IPS-18c (cell line): ENCODE measurements around the gene RBM33.

ENCODE experiments used
- H3K4me3 ChIP-seq: 2 replicates; pipeline ENCODE4 v1.7.0; 2013; ENCODE audit warnings: low read depth, mild to moderate bottlenecking, low read length, moderate library complexity; ENCODE audit not compliant: insufficient read depth
- H3K9me3 ChIP-seq: one replicate; pipeline ENCODE4 v1.6.1; 2013; ENCODE audit warnings: mild to moderate bottlenecking, low read length, moderate library complexity; ENCODE audit not compliant: control insufficient read depth, insufficient read depth

RBM33 gene

DNA sequence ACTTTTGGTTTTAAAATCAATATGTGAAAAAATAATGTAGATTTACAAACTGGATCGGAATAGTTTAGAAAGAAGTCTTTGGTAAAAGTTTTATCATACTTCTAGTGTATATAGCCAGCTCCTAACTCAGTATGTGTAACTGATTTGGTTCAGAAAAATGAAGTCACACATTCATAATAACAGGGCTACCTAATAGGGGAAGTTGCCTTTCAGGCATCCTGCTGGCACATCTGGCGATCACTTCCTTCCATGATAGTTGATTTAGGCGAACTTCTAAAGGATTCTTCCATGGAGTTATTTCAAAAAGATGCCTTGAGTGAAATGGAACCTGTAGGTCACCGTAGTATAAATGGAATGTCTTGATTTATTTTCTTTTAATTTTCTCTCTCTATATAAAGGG lies 98.7 kb downstream of the RBM33 start:
- Histone ChIP-seq H3K9me3 (no peaks in the 10 kb centered on the region), H3K4me3 (no peak overlapping the region)

DNA sequence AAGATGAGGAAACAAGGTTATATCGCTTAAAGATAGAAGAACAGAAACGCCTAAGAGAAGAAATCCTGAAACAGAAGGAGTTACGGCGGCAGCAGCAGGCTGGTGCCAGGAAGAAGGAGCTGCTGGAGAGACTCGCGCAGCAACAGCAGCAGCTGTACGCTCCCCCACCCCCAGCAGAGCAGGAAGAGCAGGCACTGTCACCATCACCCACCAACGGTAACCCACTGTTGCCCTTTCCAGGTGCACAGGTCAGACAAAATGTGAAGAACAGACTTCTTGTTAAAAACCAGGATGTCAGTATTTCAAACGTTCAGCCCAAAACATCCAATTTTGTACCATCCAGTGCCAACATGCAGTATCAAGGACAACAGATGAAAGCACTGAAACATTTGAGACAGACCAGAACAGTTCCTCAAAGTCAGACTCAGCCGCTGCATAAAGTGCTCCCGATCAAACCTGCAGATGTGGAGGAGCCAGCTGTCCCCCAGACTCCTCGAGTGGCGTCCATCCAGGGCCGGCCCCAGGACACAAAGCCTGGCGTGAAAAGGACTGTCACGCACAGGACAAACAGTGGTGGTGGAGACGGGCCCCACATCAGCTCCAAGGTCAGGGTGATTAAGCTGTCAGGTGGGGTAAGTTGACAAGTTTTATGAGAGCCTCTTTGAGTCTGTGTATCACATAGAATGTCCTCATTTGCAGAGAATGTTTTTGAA lies 100.7 kb downstream of the RBM33 start:
- H3K4me3 ChIP-seq = no peak overlapping the region

DNA sequence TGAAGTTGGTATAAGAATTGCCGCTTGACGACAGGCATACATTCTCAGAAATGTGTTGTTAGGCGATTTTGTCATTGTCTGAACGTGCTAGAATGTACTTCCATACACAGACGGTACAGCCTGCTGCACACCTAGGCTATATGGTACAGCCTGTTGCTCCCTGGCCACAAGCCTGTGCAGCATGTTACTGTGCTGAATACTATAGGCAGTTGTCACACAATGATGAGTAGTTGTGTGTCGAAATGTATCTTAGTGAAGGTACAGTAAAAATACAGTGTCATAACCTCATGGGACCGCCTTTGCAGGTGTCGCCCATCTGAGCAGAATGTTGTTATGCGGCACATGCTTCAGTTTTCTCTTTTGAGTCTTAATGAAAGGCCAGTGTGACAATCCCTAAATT lies 101.3 kb downstream of the RBM33 start:
- H3K9me3 ChIP-seq = no peaks in the 10 kb centered on the region
- no peak overlapping the region for H3K4me3 ChIP-seq

More for the DNA sequence above, 100.7 kb downstream of the RBM33 start:
- no peaks in the 10 kb centered on the region for H3K9me3 ChIP-seq

DNA sequence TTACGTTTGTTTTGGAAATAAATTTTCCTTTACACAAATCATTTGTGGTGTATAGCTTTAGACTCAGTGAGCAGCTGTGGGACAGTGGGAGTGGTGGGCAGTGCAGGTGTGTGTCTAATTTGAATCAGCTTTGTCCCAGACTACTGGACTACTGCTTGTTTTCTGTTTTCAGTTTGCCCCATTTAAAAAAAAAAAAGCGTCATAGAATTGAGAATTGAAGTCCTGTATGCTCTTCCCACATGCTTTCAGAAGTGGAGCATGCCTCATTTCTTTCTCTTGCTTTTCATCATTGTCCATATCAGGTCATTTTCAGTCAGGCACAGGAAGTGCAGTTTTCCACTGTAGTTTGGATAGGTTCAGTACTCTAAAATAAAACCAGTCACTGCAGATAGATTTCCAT lies 101.7 kb downstream of the RBM33 start:
- H3K4me3 ChIP-seq = no peak overlapping the region
- no peaks in the 10 kb centered on the region for H3K9me3 ChIP-seq

DNA sequence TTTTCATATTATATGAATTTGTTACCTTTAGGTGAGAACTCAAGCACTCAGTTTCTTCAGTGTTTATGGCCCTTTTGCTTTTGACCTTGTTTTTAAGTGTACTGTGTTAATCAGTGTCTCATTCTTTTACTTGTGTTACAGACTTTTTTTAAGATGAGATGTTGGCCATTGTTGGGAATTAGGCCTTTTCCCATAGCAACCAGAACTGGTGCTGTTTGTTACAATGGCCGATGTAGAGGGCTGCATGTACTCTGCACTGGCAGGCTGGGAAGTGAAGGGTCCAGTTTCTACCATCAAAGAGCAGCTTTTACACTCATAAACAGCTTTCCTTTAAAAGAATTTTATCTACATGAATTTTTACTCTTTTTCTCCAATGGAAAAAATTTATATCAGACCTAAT lies 102.7 kb downstream of the RBM33 start:
- H3K4me3 ChIP-seq = no peak overlapping the region

DNA sequence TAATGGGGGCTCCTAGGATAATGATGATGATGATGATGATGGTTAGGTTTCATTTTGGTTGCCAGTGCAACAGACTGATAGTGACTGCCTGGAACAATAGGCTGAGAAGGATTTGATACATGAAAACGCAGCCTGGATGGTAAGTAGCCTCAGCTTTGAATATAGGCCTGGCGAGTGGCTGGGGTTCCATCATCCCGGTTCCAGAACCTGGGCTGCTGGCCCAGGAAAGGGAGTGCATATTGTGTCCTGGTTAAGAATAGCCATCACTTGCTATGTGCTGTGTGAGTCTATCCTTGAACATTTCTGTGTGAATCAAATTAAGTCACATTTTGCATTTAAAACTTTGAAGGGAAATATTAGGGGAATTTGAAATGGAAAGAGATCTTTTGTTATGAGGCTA lies 105.1 kb downstream of the RBM33 start:
- Histone ChIP-seq H3K4me3 (no peak overlapping the region), H3K9me3 (no peaks in the 10 kb centered on the region)

More for the DNA sequence above, 102.7 kb downstream of the RBM33 start:
- no peaks in the 10 kb centered on the region for H3K9me3 ChIP-seq

DNA sequence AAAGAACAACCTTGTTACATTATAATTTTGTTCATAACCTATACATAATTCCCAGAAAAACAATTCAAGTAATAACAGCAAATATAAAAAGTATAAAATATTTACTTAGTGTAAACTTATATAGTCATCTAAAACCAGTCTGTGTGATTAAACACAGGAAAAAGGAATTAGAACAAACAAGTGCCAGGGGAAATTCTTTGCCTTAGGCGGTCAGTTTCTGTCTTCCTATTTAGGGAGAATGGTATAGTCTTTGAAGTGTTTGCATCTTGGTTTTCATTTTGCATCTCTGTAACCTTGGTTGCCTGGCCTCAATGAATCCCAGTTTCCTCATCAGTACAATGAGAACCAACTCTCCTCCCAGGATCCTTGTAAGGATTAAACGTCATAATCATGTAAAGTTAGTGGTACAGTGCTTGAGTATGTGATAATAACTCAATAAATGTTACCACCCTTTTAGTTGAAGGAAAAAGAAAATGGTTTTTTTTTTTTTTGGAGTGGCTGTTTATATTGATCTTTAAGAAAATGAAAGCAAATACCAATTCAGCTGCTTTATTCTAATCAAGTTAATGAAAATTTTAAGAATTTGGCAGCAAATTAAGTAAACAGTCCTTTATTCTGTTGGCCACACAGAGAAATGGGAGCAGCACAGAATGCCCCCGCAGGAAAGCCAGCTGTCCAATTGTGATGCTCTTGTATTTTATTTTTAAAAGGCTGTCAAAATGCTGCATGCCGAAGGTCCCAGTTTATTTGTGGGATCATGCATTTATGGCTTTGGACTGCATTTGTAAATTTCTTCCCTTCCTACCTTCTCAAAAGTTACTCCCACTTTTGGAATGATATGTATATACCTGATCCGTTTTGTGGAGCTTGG lies 106.0 kb downstream of the RBM33 start:
- H3K9me3 ChIP-seq = no peaks in the 10 kb centered on the region
- H3K4me3 ChIP-seq = no peak overlapping the region

DNA sequence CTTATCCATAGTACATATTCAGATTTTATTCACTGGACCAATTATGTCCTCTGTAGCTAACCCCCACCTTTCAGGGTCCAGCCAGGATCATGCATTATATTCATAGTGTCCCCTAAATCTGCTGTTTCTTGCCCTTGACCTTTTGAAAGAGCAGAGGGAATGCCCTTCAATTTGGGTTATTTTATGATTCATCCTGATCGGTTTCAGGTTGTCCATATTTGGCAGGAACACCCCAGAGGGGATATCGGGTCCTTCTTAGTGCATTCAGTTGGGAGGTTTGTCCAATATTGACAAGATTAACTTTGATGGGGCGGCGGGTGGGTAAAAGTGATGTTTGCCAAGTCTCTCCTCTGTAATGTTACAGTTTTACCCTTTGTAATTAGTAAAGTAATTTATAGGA lies 106.9 kb downstream of the RBM33 start:
- H3K9me3 ChIP-seq = no peaks in the 10 kb centered on the region
- no peak overlapping the region for H3K4me3 ChIP-seq

DNA sequence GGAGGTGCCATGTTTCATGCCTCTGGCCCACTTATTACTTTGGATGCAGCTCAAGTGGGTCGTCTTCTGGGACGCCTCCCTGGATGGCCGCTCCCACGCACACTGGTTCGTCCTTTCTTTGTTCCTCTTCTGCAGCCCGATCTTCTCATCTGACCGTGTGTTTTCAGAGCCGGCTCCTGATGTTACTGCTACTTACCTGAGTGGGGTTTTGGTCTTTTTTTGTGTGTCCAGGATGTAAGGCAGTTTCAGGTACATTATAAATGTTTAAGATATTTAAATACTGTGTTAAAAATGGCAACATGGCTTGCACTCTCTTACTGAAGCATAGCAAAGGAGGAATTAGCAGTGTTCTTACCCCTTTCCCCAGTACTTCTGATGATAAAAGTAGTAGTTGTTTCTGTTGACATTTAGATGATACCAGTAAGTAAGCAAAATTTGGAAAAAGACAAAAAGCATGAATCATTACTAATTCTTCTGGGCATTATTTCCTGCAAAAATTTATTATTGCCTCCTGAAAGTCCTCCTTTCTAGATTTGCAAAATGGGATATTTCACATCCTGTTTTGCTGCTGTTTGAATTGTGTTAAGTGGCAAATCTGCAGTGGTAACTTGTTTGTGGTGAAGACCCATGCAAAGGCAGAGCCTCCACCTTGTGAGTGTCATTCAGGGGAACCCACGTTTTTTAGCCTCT lies 108.4 kb downstream of the RBM33 start:
- H3K4me3 ChIP-seq = no peak overlapping the region

DNA sequence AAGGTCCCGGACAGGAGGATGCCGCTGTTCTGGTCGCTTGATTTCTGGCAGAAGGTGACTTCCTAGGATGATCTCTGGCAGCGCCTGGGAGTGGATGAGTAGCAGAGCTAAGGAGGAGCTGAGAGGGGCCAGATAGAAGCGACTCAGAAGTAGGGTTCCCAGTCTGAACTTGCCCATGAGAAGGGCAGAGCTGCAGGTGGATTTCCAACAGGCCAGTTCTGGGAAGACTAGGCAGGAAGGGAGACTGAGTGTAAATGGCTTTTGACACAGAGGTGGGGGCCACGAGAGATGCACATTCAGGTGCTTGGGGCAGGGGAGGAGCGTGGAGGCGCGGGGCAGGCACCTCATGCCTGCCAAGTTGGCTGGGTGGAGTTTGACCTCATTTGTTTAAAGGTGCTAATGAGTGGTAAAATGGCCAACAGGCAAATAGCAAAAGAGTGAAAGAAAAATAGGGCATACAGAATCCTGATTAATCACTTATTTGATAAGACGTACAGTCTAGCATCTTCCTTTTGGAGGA lies 109.0 kb downstream of the RBM33 start:
- no peaks in the 10 kb centered on the region for H3K9me3 ChIP-seq
- no peak overlapping the region for H3K4me3 ChIP-seq

More for the DNA sequence above, 108.4 kb downstream of the RBM33 start:
- H3K9me3 ChIP-seq = no peaks in the 10 kb centered on the region

DNA sequence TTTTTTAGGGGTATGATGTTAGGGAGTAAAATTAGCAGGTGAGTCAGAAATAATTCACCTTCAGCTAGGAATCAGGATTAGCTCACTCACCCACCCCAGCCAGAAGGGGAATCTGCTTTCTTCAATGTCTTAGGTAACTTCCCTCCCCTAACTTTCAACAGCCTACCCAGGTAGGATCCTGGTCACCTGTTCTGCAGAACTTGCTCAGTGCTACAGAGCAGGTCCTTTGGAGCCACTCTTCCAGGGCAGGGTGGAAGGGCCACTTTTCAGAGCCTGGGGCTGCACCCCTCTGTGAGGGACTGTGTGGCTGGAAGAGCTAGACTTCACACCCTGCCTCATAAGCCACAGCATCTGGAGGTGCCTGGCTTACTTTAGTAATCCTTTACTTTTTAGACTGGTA lies 109.7 kb downstream of the RBM33 start:
- Histone ChIP-seq H3K9me3 (no peaks in the 10 kb centered on the region), H3K4me3 (no peak overlapping the region)

DNA sequence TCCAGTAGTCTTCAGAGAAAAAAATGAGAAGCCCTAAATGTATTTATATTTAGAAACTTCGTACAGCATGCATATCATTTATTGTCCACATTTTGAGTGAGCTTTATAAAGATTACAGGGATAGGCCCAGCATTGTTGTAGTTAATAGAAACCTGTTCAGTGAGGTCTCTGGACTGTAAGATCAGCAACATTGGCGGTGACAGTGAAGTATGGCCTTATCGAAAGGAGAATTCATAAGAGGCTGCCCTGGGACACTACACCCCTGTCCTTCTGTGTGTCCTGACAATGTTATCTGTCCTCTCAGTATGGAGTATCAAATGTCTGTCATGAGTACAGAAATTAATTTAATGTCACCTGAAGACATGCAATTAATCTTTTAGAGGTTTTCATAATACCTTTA lies 110.6 kb downstream of the RBM33 start:
- no peaks in the 10 kb centered on the region for H3K9me3 ChIP-seq
- H3K4me3 ChIP-seq = no peak overlapping the region

DNA sequence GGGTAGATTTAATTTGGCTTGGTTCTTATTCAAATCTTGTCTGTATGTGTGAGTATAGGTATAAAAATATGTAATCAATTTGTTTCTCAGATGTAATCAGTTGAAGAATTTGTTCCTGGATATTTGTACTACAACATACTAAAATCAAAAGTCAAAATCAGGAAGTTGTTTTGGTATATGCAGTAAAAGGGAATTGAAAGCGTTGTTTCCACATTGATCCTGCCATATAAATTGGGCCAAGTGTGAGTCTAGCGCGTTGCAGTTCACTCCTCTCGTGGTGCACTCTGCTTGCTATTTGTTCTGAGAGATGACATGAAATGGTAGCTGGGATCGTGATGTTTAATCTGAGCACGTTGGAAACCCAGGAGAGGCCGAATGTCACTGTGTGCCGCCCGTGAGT lies 111.9 kb downstream of the RBM33 start:
- Histone ChIP-seq H3K9me3 (no peaks in the 10 kb centered on the region), H3K4me3 (no peak overlapping the region)

DNA sequence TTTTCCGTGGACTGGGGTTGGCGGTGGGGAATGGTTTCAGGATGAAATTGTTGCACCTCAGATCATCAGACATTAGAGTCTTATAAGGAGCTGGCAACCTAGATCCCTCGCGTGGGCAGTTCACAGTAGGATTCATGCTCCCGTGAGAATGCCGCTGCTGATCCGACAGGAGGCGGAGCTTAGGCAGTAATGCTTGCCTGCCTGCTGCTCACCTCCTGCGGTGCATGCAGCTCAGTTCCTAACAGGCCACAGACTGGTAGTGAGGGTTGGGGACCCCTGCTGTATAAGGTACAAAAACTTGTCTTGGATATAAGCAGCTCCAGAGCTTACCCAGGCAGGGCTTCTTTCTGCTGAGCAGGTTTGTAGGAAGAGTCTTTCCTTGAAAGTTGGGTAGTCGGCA lies 113.9 kb downstream of the RBM33 start:
- Histone ChIP-seq H3K4me3 (no peak overlapping the region), H3K9me3 (no peaks in the 10 kb centered on the region)

DNA sequence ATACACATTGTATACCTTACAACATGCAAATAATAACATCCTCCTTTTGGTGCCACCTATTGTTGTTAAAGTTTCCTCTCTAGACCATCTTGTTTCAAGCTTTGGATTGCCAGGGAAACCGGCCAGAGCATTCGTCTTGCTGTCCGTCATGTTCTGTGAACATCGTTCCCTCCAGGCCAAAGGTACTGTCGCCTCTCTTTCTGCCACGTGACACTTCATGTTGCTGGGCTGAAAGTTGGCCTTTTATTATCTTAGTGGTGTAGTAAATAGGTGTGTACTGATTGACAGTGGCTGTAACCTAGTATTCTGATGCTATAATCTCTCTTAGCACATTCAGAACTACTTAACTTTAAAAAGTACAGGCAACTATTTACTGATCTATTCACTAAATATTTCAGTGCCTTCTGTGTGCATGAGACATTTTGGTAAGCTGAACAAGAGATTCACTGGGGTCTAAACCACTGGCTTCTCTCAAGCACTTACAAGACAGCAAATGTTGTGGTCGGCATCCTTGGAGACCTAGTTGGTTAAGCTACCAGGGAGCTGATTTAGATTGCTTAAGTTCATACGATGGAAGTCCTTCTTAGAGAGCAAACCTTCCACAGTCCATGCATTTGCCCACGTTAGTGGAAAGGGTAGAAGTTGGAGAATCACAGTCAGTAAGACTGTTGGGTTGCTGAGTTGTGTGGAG lies 115.4 kb downstream of the RBM33 start:
- no peak overlapping the region for H3K4me3 ChIP-seq
- no peaks in the 10 kb centered on the region for H3K9me3 ChIP-seq

DNA sequence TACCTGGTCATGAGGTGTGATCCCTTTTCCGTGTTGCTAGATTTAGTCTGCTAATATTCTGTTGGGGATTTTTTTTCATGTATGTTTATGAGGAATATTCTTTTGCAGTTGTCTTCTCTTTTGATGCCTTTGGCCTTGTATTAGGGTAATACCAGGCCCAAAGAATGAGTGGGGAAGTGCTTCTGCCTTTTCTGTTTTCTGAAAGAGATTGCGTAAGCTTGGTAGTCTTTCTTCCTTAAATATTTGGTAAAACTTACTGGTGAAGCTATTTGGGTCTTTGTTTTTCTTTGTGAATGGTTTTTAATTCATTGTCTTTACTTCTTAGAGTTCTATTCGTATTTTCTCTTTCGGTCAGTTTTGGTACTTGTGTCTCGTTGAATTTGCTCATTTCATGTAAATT lies 116.7 kb downstream of the RBM33 start:
- Histone ChIP-seq H3K4me3 (no peak overlapping the region), H3K9me3 (no peaks in the 10 kb centered on the region)

DNA sequence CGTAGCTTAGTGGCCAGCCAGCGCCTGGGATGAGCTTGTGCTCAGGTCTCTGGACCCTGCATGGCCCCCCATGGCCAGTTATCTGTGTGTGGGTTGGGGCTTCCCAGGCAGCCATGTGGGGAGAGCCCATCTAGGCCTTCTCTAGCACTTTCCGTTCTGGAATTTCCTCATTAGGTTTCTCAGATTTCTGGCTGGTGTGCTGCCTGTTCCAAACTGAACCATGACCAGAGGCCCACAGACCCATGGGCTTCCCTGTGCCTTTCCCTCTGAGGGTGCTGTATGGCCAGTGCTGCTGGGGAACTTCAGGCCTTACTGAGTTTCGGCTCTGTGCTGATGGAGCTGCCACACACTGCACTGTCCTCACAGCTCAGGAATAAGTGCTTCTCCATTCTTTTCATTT lies 117.6 kb downstream of the RBM33 start:
- no peak overlapping the region for H3K4me3 ChIP-seq
- H3K9me3 ChIP-seq = no peaks in the 10 kb centered on the region
